Testis (tissue), 3 donors: ENCODE measurements around the gene ACTG2. TPM values are rescaled to one million over a fixed set of nuclear protein-coding genes. Genes with fewer than 3 reads are reported as not detected.

Source experiments
- DNase-seq: peaks from one replicate; pipeline ENCODE4 v3.0.0-alpha.2; 2019
- H3K27ac ChIP-seq, 2 donors: fragments of 200-600 bp; sonication (generic); one replicate each; pipeline ENCODE4 v1.5.1; 2019
- H3K27me3 ChIP-seq: fragments of 200-600 bp; sonication (generic); one replicate; pipeline ENCODE4 v1.5.1; 2019
- H3K36me3 ChIP-seq: fragments of 200-600 bp; sonication (generic); one replicate; pipeline ENCODE4 v1.5.1; 2017; ENCODE audit warnings: low read depth; ENCODE audit errors: missing control alignments
- H3K4me1 ChIP-seq: fragments of 200-600 bp; sonication (generic); one replicate; pipeline ENCODE4 v1.5.1; 2019
- H3K4me3 ChIP-seq, 2 donors: fragments of 200-600 bp; sonication (generic); one replicate each; pipeline ENCODE4 v1.5.1; 2017 to 2019
- H3K9me3 ChIP-seq: fragments of 200-600 bp; sonication (generic); one replicate; pipeline ENCODE4 v1.5.1; 2017
- POLR2A ChIP-seq: fragments of 450-650 bp; IDR thresholded peaks from one replicate; pipeline ENCODE4 v1.6.1; 2017; ENCODE audit warnings: antibody characterized with exemption, mild to moderate bottlenecking, moderate library complexity
- WGBS, 2 donors: methylation state at CpG; one replicate each; pipeline ENCODE4 v1.1.5; 2018; 5-methylcytosine and 5-hydroxymethylcytosine counted together
- intact Hi-C: fragments of 100-400 bp; cut with DNase I; formaldehyde crosslinking; loops from one replicate; pipeline ENCODE4 v1.15.1; 2023; ENCODE audit warnings: low total_unique reads
- polyA plus RNA-seq: library from polyadenylated mRNA; stranded (reverse); fragments of 350-450 nt; fragmentation: Illumina TruSeq; extraction: RNeasy Lipid Tissue Mini Kit (QIAGEN cat#74804); gene quantifications from one replicate; pipeline ENCODE4 v1.2.3, GENCODE V29; 2014; ENCODE audit warnings: low read depth, low replicate concordance; ENCODE audit not compliant: insufficient read depth
- total RNA-seq, 2 donors: library from RNA; depleted of rRNA; stranded (reverse); fragments of >200 nt; gene quantifications; one replicate each; pipeline ENCODE4 v1.2.3, GENCODE V29; 2016
- TF ChIP-seq, protein P1 (sequence below), 3 experiments: fragments of 450-650 bp in 2 of 3; fragments of 200-600 bp in 1 of 3; sonication (generic) in 1 of 3; IDR thresholded peaks; one replicate each; pipeline ENCODE4 v1.5.1; 2016 to 2019; ENCODE audit warnings: antibody characterized with exemption in 3 of 3, mild to moderate bottlenecking in 2 of 3, moderate library complexity in 1 of 3

ACTG2 gene
- total and polyA plus RNA-seq, 3 donors from 2014 or later = 1.3 to 93.4 (median 2.7) TPM

DNA sequence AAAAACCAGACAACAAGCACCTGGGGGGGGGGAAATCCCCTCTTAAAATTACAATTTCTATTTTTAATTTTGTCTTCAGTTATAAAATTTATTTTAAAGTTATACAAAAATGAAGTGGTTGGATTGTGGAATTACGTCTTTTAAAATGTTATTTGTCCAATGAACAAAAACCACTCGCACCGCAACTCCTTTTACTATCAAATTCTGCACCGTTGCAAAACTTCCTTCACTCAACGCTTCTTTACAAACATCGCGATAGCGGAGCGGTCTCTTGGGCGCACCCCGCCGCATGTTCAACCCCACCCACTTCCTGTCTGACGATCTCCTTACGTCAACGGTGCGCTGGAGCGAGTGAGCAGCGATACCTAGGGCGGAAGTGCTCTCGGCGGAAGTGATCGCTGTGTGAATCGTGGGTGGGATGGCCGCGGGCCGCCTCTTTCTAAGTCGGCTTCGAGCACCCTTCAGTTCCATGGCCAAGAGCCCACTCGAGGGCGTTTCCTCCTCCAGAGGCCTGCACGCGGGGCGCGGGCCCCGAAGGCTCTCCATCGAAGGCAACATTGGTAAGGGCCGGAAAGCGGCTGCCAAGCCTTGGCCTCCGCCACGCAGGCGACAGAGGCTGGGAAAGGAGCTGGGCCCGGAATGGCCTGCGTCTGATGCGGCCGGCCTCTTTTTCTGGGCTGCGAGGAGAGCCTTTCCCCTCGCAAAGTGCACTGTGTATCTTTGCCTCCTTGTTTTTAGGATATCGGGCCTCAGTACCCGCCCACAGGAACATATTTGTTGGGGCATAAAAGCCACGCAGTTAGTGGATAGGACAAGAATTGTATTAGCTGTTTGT, 33.9 kb downstream of the ACTG2 start, which contains the start of gene DGUOK:
Gene DGUOK, plus strand, starts transcription at position 388 of the 835 bp plus-strand sequence. Its CDS starts 31 bp downstream, at position 419.
- 0 to 1% methylated on average over 26 to 34 of the region's 50 CpGs for WGBS, 2 donors
- Histone ChIP-seq H3K4me3 (peak within 1 kb of the TSS; percentile 84 to 90), H3K27ac (peak within 1 kb of the TSS; percentile 90 to 95), H3K4me1 (peaks cover 22% of the 10 kb centered on the region), H3K36me3 (no peaks in the 10 kb centered on the region), H3K27me3 (no peaks in the 10 kb centered on the region), H3K9me3 (no peaks in the 10 kb centered on the region)
- TF ChIP-seq, protein P1, sequence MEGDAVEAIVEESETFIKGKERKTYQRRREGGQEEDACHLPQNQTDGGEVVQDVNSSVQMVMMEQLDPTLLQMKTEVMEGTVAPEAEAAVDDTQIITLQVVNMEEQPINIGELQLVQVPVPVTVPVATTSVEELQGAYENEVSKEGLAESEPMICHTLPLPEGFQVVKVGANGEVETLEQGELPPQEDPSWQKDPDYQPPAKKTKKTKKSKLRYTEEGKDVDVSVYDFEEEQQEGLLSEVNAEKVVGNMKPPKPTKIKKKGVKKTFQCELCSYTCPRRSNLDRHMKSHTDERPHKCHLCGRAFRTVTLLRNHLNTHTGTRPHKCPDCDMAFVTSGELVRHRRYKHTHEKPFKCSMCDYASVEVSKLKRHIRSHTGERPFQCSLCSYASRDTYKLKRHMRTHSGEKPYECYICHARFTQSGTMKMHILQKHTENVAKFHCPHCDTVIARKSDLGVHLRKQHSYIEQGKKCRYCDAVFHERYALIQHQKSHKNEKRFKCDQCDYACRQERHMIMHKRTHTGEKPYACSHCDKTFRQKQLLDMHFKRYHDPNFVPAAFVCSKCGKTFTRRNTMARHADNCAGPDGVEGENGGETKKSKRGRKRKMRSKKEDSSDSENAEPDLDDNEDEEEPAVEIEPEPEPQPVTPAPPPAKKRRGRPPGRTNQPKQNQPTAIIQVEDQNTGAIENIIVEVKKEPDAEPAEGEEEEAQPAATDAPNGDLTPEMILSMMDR (IDR thresholded peaks at IDR 0.05) = no peak
- peak; percentile 77 for TF ChIP-seq POLR2A
- intact Hi-C loops = no loop called here
- peak; percentile 100 for DNase-seq

DNA sequence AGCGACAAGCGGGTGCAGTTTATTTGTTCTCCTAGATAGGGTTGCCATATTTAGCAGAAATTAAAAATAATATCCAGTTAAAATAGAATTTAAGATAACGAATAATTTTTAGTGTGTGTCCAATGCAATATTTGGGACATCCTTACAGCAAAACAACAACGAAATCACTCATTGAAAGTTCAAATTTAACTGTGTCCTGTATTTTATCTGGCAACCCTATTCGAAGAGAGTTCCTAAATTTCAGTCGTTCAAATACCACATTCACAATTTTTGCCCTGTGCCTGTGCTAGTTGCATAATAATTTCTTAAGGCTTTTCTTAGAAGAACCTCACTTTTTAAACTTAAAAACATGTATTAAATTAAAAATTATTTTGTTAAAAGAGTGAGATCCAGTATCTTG, 34.5 kb downstream of the ACTG2 start:
- intact Hi-C loops = no loop called here
- Histone ChIP-seq H3K4me1 (peaks cover 22% of the 10 kb centered on the region), H3K9me3 (no peaks in the 10 kb centered on the region), H3K27ac (peak overlapping the region; percentile 90 to 95), H3K36me3 (no peaks in the 10 kb centered on the region), H3K27me3 (no peaks in the 10 kb centered on the region), H3K4me3 (peak overlapping the region; percentile 84 to 90)
- no peak for DNase-seq
- TF ChIP-seq POLR2A = no peak
- TF ChIP-seq, protein P1 (IDR thresholded peaks at IDR 0.05) = no peak
- WGBS, 2 donors = 10 to 16% methylated on average over 6 of the region's 6 CpGs

DNA sequence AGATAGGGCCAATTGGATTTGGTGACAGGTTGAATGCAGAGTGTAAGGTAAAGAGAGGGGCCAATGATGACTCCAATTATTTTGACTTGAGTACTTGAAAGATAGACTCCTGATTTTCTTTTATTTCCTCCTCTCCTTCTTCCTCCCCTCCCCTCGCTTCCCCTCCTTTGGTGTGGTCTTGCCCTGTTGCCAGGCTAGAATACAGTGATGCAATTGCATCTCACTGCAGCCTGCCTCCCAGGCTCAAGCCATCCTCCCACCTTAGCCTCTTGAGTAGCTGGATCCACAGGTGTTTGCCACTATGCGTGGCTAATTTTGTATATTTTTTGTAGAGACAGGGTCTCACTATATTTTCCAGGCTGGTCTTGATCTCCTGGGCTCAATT, 36.1 kb downstream of the ACTG2 start:
- no peak for DNase-seq
- no peak overlapping the region for H3K27ac ChIP-seq
- peaks cover 22% of the 10 kb centered on the region for H3K4me1 ChIP-seq
- H3K9me3 ChIP-seq = no peaks in the 10 kb centered on the region
- no peak for TF ChIP-seq POLR2A
- TF ChIP-seq, protein P1 (IDR thresholded peaks at IDR 0.05) = no peak
- H3K4me3 ChIP-seq = no peak overlapping the region
- intact Hi-C loops = no loop called here
- no peaks in the 10 kb centered on the region for H3K36me3 ChIP-seq
- WGBS, 2 donors = 88 to 97% methylated on average over 2 of the region's 2 CpGs
- no peaks in the 10 kb centered on the region for H3K27me3 ChIP-seq

DNA sequence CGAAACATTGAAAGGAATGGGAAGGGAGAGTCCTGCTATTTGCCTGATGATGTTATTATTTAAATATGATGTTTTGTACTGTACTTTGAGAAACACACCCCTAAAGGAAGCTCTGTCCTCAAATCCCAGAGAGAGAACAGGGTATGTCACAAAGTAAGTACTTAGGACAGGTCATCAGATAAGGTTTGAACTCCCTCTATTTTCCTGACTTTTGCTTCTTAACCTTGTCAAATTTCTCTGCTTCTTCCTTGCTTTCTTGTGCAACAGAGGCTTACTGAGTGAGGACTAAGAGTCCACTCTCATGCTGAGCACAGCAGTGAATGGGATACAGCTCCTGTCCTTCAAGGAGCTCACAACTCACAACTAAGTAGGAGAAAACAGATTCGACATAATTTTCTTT, 37.6 kb downstream of the ACTG2 start:
- intact Hi-C loops = no loop called here
- Histone ChIP-seq H3K4me3 (no peak overlapping the region), H3K9me3 (no peaks in the 10 kb centered on the region), H3K27me3 (no peaks in the 10 kb centered on the region), H3K36me3 (no peaks in the 10 kb centered on the region), H3K27ac (no peak overlapping the region), H3K4me1 (peaks cover 22% of the 10 kb centered on the region)
- 78 to 83% methylated on average over 2 of the region's 2 CpGs for WGBS, 2 donors
- no peak for DNase-seq
- TF ChIP-seq POLR2A = no peak
- TF ChIP-seq, protein P1 (IDR thresholded peaks at IDR 0.05) = no peak
